COR-L47 (cell line): Measurements from ENCODE around the gene TRIM33.

Experiments
- DNase-seq: peaks from one replicate; lab custom pipeline; 2025; lab: John Stamatoyannopoulos, UW

The TRIM33 gene

DNA sequence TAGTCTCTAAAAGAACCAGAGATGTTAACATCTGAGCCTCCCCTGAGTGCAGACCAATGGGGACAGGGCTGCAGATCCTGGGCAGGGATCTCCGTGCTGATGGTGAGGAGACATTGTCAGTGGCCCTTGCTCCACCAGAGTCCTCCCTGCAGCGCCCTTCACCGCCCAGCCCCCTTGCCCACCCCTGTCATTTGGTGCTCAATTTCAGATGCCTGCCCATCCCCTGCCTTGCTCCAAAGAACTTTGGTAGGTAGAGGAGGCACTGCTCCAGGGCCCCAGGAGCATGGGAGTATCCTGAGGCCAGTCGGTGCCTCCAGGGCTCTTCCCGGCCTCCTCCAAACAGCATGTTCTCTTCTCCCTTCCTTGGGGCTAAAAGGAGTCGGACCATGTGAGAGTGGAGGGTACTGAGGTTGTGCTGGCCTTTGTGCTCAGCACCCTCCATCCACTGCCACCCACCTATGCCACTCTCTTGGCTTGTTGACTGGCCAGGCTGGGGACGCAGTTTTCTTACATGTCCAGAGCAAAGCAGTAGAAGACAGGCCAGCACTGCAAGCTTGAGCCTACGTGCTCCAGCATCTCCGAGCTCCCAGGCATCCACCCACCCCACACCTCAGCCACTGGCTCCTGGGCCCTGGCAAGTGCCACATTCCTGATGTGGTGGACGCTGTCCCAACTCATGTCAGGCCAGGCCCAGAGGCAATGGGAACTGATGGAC lies 160.1 kb downstream of the TRIM33 start:
- no peak for DNase-seq

DNA sequence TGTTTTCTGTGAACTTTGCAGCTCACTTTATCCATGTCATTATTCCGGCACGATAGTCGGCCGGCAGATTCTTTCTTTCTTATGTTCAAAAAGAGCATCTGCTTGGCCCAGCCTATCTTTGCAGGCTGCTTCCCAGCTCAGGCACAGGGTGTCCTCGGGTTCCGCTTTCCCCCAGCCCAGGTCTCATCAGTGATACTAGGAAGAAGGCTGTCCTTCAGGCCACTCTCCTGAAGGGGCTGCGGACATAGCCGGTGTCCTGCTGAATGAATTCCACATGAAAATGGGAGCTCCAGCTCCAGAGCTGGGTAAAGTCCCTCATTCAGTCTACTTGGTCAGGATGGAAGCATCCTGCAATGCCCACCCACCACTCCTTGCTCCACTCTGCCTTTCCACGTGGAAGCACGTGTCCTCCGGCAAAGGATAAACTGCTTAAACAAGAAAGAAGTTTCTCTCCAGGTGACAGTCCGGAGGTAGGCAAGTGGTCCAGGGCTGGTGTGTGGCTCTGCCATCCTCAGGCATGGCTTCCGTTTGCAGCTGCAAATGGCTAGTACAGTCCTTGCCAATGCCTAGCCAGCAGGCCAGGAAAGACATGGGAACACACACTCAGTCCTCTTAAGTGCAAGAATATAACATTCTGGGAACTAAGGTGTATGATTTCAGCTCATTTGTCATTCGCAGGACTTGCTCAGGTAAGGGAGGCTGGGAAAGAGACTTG lies 161.0 kb downstream of the TRIM33 start:
- no peak for DNase-seq

DNA sequence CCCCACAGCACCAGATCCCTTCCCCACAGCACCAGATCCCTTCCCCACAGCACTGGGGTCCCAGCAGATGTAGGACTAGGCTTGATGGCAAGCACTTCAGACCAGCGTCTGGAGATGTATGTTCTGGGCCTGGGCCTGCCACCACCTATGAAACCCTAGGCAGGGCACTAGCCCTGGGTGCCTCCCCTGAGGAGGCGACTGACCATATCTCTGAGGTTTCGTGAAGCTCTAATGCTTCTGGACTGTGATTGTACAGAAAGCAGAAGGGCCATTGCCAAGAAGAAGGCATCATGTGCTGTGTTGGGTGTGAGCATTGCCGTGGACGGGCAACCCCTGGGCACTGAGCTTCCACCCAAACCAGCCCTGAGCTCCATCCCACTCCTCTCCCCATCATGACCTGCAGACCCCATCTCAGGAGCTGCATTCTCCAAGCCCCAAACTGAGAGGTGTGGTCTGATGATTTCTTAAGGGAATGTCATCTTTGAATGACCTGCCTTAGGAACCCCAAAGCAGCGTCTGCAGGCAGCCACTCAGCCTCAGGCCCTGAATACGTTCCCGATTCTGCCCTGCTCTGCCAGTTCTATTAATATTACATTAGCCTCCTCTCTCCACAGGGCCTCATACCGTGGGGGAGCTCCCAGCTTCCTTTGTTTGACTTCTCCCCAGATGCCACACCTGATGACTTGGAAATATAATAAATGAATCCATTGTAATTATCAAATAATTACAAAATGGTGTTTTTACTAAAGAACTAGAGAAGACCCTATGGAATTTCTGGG lies 163.4 kb downstream of the TRIM33 start:
- DNase-seq: no peak

DNA sequence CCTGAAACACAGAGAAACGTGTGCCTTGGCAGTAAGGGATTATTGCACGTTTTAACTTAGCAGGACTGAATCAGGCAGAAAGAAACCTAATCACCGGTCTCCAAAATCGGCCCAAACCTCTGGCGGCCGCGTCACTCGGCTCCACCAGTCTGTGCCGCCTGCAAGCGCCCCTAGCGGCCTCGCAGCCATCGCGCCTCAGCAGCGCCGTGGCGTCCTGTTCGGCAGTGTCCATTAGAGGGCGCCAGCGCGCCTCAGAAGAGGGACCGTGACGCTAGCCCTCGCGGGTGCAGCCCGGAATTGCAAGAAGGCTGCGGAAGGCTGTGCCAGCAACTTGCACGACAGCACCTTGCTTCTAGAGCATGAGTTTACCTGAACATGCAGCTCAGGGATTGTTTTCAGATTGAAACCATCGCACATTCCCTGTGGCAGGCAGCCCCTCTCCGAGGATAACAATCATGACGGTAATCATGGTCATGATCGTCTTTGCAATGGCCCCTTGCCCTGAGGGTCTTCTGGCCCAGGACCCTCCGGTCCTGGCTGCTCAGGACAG lies 164.4 kb downstream of the TRIM33 start:
- peak; percentile 93 for DNase-seq

DNA sequence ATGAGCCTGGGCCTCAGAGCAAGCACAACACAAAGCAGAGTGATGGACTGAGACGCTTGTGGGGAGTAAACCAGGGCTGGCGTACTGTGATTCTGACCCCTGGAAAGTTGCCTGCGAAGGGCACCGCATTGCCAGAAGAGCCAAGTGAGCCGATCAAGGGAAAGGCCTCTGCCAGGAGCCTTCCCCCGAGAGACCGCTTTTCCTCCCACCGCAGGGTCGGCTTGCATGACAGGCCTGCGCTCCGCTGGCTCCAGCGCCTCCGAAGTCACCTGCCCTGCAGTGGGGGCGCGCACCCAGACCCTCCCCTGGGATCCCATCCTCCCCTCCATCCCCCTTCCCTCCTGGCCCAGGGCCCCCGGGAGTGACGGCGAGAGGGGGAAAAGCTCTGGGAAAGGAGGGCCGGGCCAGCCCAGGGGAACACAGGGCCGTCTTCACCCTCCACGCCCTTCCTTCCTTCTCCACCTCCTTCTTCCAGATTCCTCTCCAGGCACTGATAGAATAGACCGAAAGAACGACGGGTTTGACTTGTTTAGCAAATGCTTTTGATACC lies 165.0 kb downstream of the TRIM33 start:
- DNase-seq: no peak

DNA sequence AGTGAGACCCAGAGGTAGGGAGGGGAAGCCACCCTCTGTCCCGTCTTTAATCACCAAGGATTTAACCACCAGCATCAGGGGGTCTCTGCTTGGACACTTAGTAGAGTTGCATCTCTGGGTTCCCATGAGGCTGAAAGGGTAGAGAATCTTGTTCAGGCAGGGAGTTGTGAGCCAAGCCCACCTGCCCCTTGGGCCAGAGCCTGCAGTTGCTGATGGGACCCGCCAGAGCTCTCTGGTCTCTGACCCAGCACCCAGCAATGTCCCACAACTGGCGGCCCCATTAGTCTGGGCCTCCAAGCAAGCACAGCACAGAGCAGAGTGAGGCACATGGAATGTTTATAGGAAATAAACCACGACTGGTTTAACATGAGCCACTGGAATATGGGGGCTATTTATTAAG lies 166.3 kb downstream of the TRIM33 start:
- DNase-seq: no peak
